Measurements from ENCODE around the gene HNRNPUL2. TPM values are rescaled to one million over a fixed set of nuclear protein-coding genes. Genes with fewer than 3 reads are reported as not detected.
"Not testable (repeated sequence)": the region's sequence is repeated elsewhere in the genome, so short reads cannot be mapped to it uniquely, and the experiment has no call there.

The HNRNPUL2 gene
- total RNA-seq, 1 donor from 2014 or later, result 61.5 TPM

DNA sequence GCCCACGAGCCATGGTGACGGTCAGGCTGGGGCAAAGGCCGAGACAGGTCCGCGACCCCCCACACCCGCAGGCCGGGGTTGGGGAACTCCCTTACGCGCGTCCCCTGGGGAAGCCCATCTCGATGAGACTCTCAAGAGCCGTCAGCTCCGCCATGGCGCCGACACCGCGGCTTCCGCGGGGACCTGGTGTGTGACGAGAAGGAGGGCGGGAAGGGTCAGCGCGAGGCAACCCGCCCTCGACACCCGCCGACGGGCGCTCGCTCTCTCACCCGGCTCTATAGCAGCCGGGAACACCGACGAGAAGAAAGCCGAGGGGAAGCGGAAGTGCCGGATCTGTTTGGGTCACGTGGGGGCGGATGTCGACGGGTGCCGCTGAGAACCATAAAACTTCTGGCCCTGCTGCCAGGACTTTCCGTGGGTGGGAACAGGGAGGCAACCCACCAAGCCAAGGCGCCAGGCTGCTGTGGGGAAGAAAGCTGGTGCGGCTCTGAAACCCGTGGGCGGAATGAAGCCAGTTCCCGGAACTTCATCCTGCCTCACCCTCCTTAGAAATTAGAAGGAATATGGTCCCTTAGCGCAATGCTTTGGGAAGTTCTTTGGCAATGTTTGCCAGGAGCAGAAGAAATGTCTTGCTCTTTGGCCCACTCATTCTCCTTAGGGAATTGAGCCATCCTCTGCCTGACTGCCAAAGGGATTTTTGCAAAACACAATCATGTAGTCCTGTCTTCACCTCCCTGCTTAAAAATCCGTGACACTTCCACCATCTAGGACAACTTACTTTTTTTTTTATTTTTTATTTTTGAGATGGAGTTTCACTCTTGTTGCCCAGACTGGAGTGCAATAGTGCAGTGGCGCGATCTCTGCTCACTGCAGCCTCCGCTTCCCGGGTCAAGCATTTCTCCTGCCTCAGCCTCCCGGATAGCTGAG, 48.2 kb downstream of the HNRNPUL2 start, which contains the start of gene UBXN1:
Gene UBXN1, minus strand, starts transcription at position 304 of the 927 bp plus-strand sequence. Its CDS starts 150 bp downstream, at position 154.
- TF ChIP-seq, protein P1, sequence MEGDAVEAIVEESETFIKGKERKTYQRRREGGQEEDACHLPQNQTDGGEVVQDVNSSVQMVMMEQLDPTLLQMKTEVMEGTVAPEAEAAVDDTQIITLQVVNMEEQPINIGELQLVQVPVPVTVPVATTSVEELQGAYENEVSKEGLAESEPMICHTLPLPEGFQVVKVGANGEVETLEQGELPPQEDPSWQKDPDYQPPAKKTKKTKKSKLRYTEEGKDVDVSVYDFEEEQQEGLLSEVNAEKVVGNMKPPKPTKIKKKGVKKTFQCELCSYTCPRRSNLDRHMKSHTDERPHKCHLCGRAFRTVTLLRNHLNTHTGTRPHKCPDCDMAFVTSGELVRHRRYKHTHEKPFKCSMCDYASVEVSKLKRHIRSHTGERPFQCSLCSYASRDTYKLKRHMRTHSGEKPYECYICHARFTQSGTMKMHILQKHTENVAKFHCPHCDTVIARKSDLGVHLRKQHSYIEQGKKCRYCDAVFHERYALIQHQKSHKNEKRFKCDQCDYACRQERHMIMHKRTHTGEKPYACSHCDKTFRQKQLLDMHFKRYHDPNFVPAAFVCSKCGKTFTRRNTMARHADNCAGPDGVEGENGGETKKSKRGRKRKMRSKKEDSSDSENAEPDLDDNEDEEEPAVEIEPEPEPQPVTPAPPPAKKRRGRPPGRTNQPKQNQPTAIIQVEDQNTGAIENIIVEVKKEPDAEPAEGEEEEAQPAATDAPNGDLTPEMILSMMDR (IDR thresholded peaks at IDR 0.05; ENCODE audit: unreplicated experiment), result no peak
- Mint-ChIP-seq H3K9me3 (no peaks in the 10 kb centered on the region), H3K4me3 (peak within 1 kb of the TSS; percentile 91), H3K36me3 (peaks cover 15% of the 10 kb centered on the region), H3K27me3 (ENCODE audit: low read depth) (no peaks in the 10 kb centered on the region), H3K27ac (peak within 1 kb of the TSS; percentile 98), H3K4me1 (peaks cover 26% of the 10 kb centered on the region)
- DNase-seq (ENCODE audit: low spot score in 2 of 2, unreplicated experiment in 2 of 2), result peak; percentile 54 to 83

DNA sequence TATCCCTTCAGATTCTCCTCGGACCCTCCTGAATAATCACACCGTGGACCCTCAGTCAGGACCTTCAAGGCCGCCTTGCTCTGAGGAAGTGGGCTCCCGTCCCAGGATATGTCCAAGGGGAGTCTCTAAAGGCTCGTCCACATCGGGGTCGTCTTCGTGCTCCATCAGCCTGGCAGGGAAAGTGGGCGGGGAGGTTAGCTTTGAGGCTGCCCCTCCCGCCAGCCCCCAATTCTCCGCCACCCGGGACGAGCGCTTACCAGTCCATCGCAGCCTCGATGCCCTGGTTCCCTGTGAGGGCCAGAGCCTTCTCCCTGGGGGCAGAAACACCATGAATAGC, 48.9 kb downstream of the HNRNPUL2 start:
- Mint-ChIP-seq H3K4me1 (peaks cover 26% of the 10 kb centered on the region), H3K4me3 (peak overlapping the region; percentile 91), H3K27ac (peak overlapping the region; percentile 98), H3K27me3 (ENCODE audit: low read depth) (no peaks in the 10 kb centered on the region), H3K36me3 (peaks cover 15% of the 10 kb centered on the region), H3K9me3 (no peaks in the 10 kb centered on the region)
- TF ChIP-seq, protein P1 (IDR thresholded peaks at IDR 0.05; ENCODE audit: unreplicated experiment), result no peak
- DNase-seq (ENCODE audit: low spot score in 2 of 2, unreplicated experiment in 2 of 2), result no peak

DNA sequence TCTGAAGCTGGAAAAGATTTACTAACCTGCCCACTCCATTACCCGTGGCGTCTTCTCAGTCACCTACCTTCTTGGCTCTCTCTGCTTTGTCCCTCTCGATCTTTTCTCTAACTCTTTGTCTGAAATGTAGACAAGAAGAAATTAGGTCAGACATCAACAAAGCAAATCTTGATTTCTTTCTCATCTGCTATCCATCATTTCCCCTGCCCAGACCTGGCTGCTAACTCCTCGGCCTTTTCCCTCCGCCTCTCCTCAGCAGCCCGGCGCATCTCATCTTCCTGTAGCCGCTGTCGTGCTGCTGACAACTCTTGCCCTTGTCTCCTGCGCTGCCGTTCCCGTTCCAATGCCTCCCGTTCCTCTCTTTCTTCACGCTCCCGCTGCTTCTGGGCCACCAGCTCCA, 49.5 kb downstream of the HNRNPUL2 start:
- Mint-ChIP-seq H3K4me3 (peak overlapping the region; percentile 91), H3K9me3 (no peaks in the 10 kb centered on the region), H3K27me3 (ENCODE audit: low read depth) (no peaks in the 10 kb centered on the region), H3K4me1 (peaks cover 26% of the 10 kb centered on the region), H3K36me3 (peaks cover 15% of the 10 kb centered on the region), H3K27ac (peak overlapping the region; percentile 98)
- no peak for DNase-seq (ENCODE audit: low spot score in 2 of 2, unreplicated experiment in 2 of 2)
- TF ChIP-seq, protein P1 (IDR thresholded peaks at IDR 0.05; ENCODE audit: unreplicated experiment), result no peak

DNA sequence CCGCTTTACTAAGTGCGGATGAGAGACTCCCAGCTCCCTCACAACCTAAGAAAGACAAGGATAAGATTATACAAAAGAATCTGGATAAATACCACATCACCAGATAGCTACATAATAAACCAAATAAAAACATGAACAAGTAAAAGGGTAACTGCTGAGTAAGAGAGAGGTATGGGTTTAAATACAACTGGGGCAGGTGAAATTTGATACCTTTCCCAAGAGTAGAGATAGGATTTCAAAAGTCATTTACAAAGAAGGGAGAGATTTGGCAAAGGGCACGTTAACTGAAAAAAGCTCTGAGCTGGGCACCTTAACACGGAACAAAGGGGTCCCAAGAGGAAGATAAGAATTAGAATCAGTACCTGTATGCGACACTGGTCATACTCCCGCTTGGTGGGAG, 50.1 kb downstream of the HNRNPUL2 start:
- TF ChIP-seq, protein P1 (IDR thresholded peaks at IDR 0.05; ENCODE audit: unreplicated experiment), result no peak
- Mint-ChIP-seq H3K36me3 (peaks cover 15% of the 10 kb centered on the region), H3K27ac (no peak overlapping the region), H3K9me3 (no peaks in the 10 kb centered on the region), H3K4me1 (peaks cover 27% of the 10 kb centered on the region), H3K27me3 (ENCODE audit: low read depth) (no peaks in the 10 kb centered on the region), H3K4me3 (peak overlapping the region; percentile 91)
- DNase-seq (ENCODE audit: low spot score in 2 of 2, unreplicated experiment in 2 of 2), result no peak

DNA sequence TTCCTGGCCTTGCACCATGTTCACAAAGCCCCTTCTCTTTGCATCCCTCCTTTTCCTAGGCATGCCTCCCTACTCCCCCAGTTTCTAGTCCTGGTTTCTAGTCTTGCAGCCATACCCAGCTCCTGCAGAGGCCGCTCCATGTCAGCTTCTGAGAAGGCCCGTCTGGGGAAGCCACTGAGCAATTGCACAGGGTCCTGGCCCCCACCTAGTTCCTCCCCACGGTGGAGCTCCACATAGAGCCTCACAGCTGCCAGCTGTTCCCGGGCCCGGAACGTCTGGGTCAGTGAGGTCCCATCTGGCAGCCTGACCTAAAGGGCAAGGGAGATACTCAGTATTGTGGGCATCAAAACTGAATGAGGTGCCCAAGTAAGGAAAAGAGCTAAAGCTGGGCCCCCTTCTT, 50.6 kb downstream of the HNRNPUL2 start:
- no peak overlapping the region for H3K27ac Mint-ChIP-seq
- H3K27me3 Mint-ChIP-seq (ENCODE audit: low read depth), result no peaks in the 10 kb centered on the region
- peaks cover 28% of the 10 kb centered on the region for H3K4me1 Mint-ChIP-seq
- H3K4me3 Mint-ChIP-seq, result peak overlapping the region; percentile 91
- TF ChIP-seq, protein P1 (IDR thresholded peaks at IDR 0.05; ENCODE audit: unreplicated experiment), result no peak
- peaks cover 15% of the 10 kb centered on the region for H3K36me3 Mint-ChIP-seq
- DNase-seq (ENCODE audit: low spot score in 2 of 2, unreplicated experiment in 2 of 2), result no peak
- no peaks in the 10 kb centered on the region for H3K9me3 Mint-ChIP-seq

DNA sequence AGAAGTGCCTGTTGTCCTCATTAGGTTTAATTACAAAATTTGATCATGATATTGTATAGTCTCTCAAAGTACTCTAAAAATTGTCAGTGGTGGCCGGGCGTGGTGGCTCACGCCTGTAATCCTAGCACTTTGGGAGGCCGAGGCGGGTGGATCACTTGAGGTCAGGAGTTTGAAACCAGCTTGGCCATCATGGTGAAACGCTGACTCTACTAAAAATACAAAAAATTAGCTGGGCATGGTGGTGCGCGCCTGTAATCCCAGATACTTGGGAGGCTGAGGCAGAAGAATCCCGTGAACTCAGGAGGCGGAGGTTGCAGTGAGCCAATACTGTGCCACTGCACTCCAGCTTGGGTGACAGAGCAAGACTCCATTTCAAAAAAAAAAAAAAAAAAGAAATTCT, 51.8 kb downstream of the HNRNPUL2 start:
- not testable (repeated sequence) for H3K4me3 Mint-ChIP-seq; DNase-seq (ENCODE audit: low spot score in 2 of 2, unreplicated experiment in 2 of 2); H3K9me3 Mint-ChIP-seq

More for the DNA sequence above, 51.8 kb downstream of the HNRNPUL2 start:
- Mint-ChIP-seq H3K4me1 (peaks cover 33% of the 10 kb centered on the region), H3K36me3 (peaks cover 15% of the 10 kb centered on the region)
- not testable (repeated sequence) for H3K27ac Mint-ChIP-seq; H3K27me3 Mint-ChIP-seq (ENCODE audit: low read depth)
